GM12878 (cell line): ENCODE measurements around the gene NRG3. TPM values are rescaled to one million over a fixed set of nuclear protein-coding genes. Genes with fewer than 3 reads are reported as not detected.

Experiments used
- ATAC-seq: fragments of 200-7000 bp; cut with Tn5 transposase; 3 replicates; pipeline ENCODE4 v1.9.1; 2020; ENCODE audit warnings: mild to moderate bottlenecking, moderate library complexity
- BruUV-seq: library from RNA; stranded (reverse); fragments of 400-500 nt; replicated peaks from 2 replicates; lab custom pipeline; 2021; lab: Mats Ljungman, UMichigan
- CTCF ChIA-PET: fragments of 300-600 bp; sonication (Branson Sonifier 250); formaldehyde crosslinking; extraction: SDS; loops from one replicate; lab custom pipeline; 2021; ENCODE audit warnings: inconsistent platforms; lab: Yijun Ruan, JAX
- POLR2A ChIA-PET: fragments of 350-600 bp; formaldehyde crosslinking; extraction: SDS; loops from one replicate; lab custom pipeline; 2021; ENCODE audit warnings: inconsistent platforms; lab: Charles Lee
- RAD21 ChIA-PET: fragments of 300-600 bp; sonication (Branson Sonifier 250); formaldehyde crosslinking; loops from one replicate; lab custom pipeline; 2023; ENCODE audit warnings: antibody characterized with exemption; ENCODE audit not compliant: unreplicated experiment; lab: Charles Lee
- SMC1A ChIA-PET: fragments of 300-600 bp; sonication (Branson Sonifier 250); formaldehyde crosslinking; loops from one replicate; lab custom pipeline; 2023; ENCODE audit not compliant: unreplicated experiment, uncharacterized antibody; lab: Charles Lee
- DNase-seq: peaks from one replicate; pipeline ENCODE4 v3.0.0-alpha.2; 2011; ENCODE audit warnings: low read depth, low spot score
- FAIRE-seq: peaks from 3 replicates; lab custom pipeline; 2011; peaks lifted over from hg19 to GRCh38; lab: Jason Lieb, UNC
- H2AFZ ChIP-seq: 2 replicates; pipeline ENCODE4 v1.6.0; 2011; ENCODE audit warnings: low read depth, low read length, control low read depth; ENCODE audit not compliant: control insufficient read depth
- H3K27ac ChIP-seq: 2 replicates; pipeline ENCODE4 v1.5.1; 2011; ENCODE audit warnings: control low read depth; ENCODE audit not compliant: control insufficient read depth, insufficient read depth
- H3K27me3 ChIP-seq, 2 experiments: replicated peaks in 1 of 2; 2 replicates each; pipeline versions ENCODE4 v1.6.0 to v1.6.1; 2011; ENCODE audit warnings: low read length in 1 of 2; ENCODE audit not compliant: control insufficient read depth in 2 of 2, insufficient read depth in 2 of 2
- H3K36me3 ChIP-seq, 2 experiments: 2 replicates each; pipeline ENCODE4 v1.5.1; 2011; ENCODE audit warnings: low read length in 1 of 2; ENCODE audit not compliant: control insufficient read depth in 2 of 2, insufficient read depth in 2 of 2
- H3K4me1 ChIP-seq: 2 replicates; pipeline ENCODE4 v1.6.1; 2011; ENCODE audit warnings: mild to moderate bottlenecking, low read length, moderate library complexity, mixed read lengths; ENCODE audit not compliant: control insufficient read depth, insufficient read depth
- H3K4me2 ChIP-seq: 2 replicates; pipeline ENCODE4 v1.6.0; 2011; ENCODE audit warnings: control low read depth; ENCODE audit not compliant: control insufficient read depth, insufficient read depth
- H3K4me3 ChIP-seq: fragments of 200-600 bp; sonication (generic); 2 replicates; pipeline ENCODE4 v1.5.1; 2016
- H3K79me2 ChIP-seq: 2 replicates; pipeline ENCODE4 v1.6.0; 2011; ENCODE audit warnings: low read length; ENCODE audit not compliant: control insufficient read depth, insufficient read depth
- H3K9ac ChIP-seq: 2 replicates; pipeline ENCODE4 v1.8.0; 2011; ENCODE audit warnings: low read length, control low read depth, mixed read lengths; ENCODE audit not compliant: control insufficient read depth, insufficient read depth
- H3K9me3 ChIP-seq: replicated peaks from 3 replicates; pipeline ENCODE4 v1.5.1; 2011; ENCODE audit warnings: mild to moderate bottlenecking, low read length; ENCODE audit not compliant: control insufficient read depth, insufficient read depth
- H4K20me1 ChIP-seq: 2 replicates; pipeline ENCODE4 v1.6.0; 2011; ENCODE audit not compliant: control insufficient read depth, insufficient read depth
- BCL11A ChIP-seq: IDR thresholded peaks from 2 replicates; pipeline ENCODE4 v1.6.1; 2011; ENCODE audit warnings: low read depth, low read length
- CBX3 ChIP-seq: fragments of 200-600 bp; sonication (generic); IDR thresholded peaks from 2 replicates; pipeline ENCODE4 v1.6.1; 2016; ENCODE audit warnings: low read depth, borderline replicate concordance
- GATAD2B ChIP-seq: fragments of 450-650 bp; conservative IDR thresholded peaks from 2 replicates; pipeline ENCODE4 v1.6.1; 2017; ENCODE audit warnings: low read depth, mild to moderate bottlenecking, moderate library complexity
- HDAC6 ChIP-seq: fragments of 200-600 bp; sonication (generic); IDR thresholded peaks from one replicate; pipeline ENCODE4 v1.8.0; 2017; ENCODE audit warnings: antibody characterized with exemption; ENCODE audit not compliant: unreplicated experiment
- NR2C2 ChIP-seq: IDR thresholded peaks from 2 replicates; pipeline ENCODE4 v1.6.1; 2011; ENCODE audit warnings: borderline replicate concordance, low read depth; ENCODE audit not compliant: control insufficient read depth, insufficient read length
- PAX8 ChIP-seq: fragments of 450-650 bp; IDR thresholded peaks from 2 replicates; pipeline ENCODE4 v1.6.1; 2017; ENCODE audit warnings: mild to moderate bottlenecking, moderate library complexity
- POU2F2 ChIP-seq: IDR thresholded peaks from 3 replicates; pipeline ENCODE4 v1.6.1; 2011; ENCODE audit warnings: low read depth, mild to moderate bottlenecking, low read length, borderline replicate concordance
- SMAD1 ChIP-seq: fragments of 450-650 bp; IDR thresholded peaks from 2 replicates; pipeline ENCODE4 v1.6.1; 2018; ENCODE audit warnings: mild to moderate bottlenecking, low read depth; ENCODE audit not compliant: partially characterized antibody
- SREBF1 ChIP-seq: IDR thresholded peaks from 2 replicates; pipeline ENCODE4 v1.6.1; 2012; ENCODE audit warnings: mild to moderate bottlenecking, low read length
- STAT1 ChIP-seq: fragments of 450-650 bp; conservative IDR thresholded peaks from 2 replicates; pipeline ENCODE4 v1.6.1; 2014; ENCODE audit warnings: antibody characterized with exemption, mild to moderate bottlenecking
- TBL1XR1 ChIP-seq: IDR thresholded peaks from 2 replicates; pipeline ENCODE4 v1.6.1; 2012; ENCODE audit warnings: low read depth, low read length, improper control_type of control experiment
- TCF3 ChIP-seq: IDR thresholded peaks from 2 replicates; pipeline ENCODE4 v1.6.1; 2012; ENCODE audit warnings: low read depth, mild to moderate bottlenecking, low read length, borderline replicate concordance; ENCODE audit not compliant: insufficient read depth
- ZNF24 ChIP-seq: fragments of 450-650 bp; IDR thresholded peaks from 2 replicates; pipeline ENCODE4 v1.6.1; 2017; ENCODE audit warnings: antibody characterized with exemption, mild to moderate bottlenecking
- WGBS: methylation state at CpG from one replicate; pipeline ENCODE4 v1.1.6; 2016; ENCODE audit warnings: low lambda C conversion rate; ENCODE audit not compliant: insufficient replicate concordance, insufficient coverage; ENCODE audit errors: missing lambda C conversion rate; 5-methylcytosine and 5-hydroxymethylcytosine counted together
- in situ Hi-C: fragments of 300-500 bp; cut with MboI; formaldehyde crosslinking; loops from 9 replicates; pipeline ENCODE4 v1.14.3; 2018; ENCODE audit warnings: mixed read lengths
- intact Hi-C: fragments of 100-400 bp; cut with micrococcal nuclease; formaldehyde crosslinking; loops from one replicate; pipeline ENCODE4 v1.14.2; 2022; ENCODE audit not compliant: unreplicated experiment
- polyA plus RNA-seq, 11 experiments: library from polyadenylated mRNA; depleted of rRNA in 4 of 11; unstranded in 6 of 11; stranded (reverse) in 5 of 11; fragments of >200 nt; fragmentation: Nextera tagmentation in 4 of 11; fragmentation: Illumina TruSeq in 1 of 11; extraction: Ambion mirVana in 4 of 11; extraction: Trizol in 1 of 11; gene quantifications; 1 replicate in 1 of 11; 2 replicates in 10 of 11; pipeline versions ENCODE4 v1.2.1 to v1.2.3, GENCODE V29; 2011 to 2016; ENCODE audit warnings: inconsistent platforms in 2 of 11, missing spikeins in 2 of 11, low read depth in 1 of 11
- total RNA-seq, 4 experiments: library from RNA; depleted of rRNA in 3 of 4; stranded (reverse); fragments of >200 nt in 3 of 4; fragmentation: Illumina TruSeq in 1 of 4; extraction: Trizol in 1 of 4; gene quantifications; 2 replicates each; pipeline versions ENCODE4 v1.2.1 to v1.2.3, GENCODE V29; 2013 to 2021
- TF ChIP-seq, protein P1 (sequence below): IDR thresholded peaks from 2 replicates; pipeline ENCODE4 v1.6.1; 2012; ENCODE audit warnings: improper control_type of control experiment, low read depth, low read length; ENCODE audit not compliant: insufficient replicate concordance
- TF ChIP-seq, protein P2 (sequence below): fragments of 450-650 bp; IDR thresholded peaks from 2 replicates; pipeline ENCODE4 v1.6.1; 2018; ENCODE audit warnings: mild to moderate bottlenecking, low read depth, moderate library complexity; ENCODE audit not compliant: partially characterized antibody
- TF ChIP-seq, protein P3 (sequence below): IDR thresholded peaks from 2 replicates; pipeline ENCODE4 v1.6.1; 2012; ENCODE audit warnings: low read length, inconsistent platforms

NRG3 gene
- total and polyA plus RNA-seq, 10 of the 15 experiments (the other 5 are each of a cell fraction or from before 2014, with no cell fraction given): 0.03 to 0.41 (median 0.17) TPM; not detected in 3

DNA sequence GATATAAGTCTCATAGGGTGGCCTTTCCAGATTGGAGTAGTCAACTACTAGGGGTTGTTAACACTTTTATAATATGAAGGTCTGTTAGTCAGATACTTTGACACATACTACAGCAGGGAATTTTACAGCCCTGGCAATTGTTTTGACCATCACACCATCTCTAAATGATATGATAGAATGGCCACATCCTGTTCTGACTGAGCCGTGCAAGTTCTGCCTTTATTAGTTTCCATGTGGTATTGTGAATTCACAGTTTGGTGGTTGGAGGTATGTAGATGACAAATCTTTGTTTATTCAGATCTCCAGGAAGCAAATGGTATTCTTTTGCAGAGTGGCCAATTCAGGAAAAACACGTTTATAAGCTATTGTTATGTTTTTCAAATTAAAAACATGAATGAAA, 83.0 kb downstream of the NRG3 start:
- no peak overlapping the region for H3K4me2 ChIP-seq
- H3K27ac ChIP-seq: no peak overlapping the region
- no peaks in the 10 kb centered on the region for H3K4me1 ChIP-seq
- H3K27me3 ChIP-seq: no peaks in the 10 kb centered on the region
- no peaks in the 10 kb centered on the region for H3K79me2 ChIP-seq
- ChIA-PET POLR2A (interaction anchor here (0.6 kb wide), 1 partner anchor 1935 kb away, joined by 3 read pairs; no protein-coding TSS in a partner anchor), CTCF (no interaction called here), RAD21 (no interaction called here), SMC1A (no interaction called here)
- WGBS: 36% methylated on average over 2 of the region's 2 CpGs
- no peak for FAIRE-seq
- H3K36me3 ChIP-seq: no peaks in the 10 kb centered on the region
- no peak overlapping the region for H3K9ac ChIP-seq
- no peaks in the 10 kb centered on the region for H4K20me1 ChIP-seq
- no peak for DNase-seq
- intact Hi-C loops: loop anchor here (10.0 kb wide), 1 partner anchor 283 kb away; no protein-coding TSS in a partner anchor
- H3K4me3 ChIP-seq: no peak overlapping the region
- in situ Hi-C loops: no loop called here
- ATAC-seq: no peak
- TF ChIP-seq ZNF24: no peak
- TF ChIP-seq, protein P1, sequence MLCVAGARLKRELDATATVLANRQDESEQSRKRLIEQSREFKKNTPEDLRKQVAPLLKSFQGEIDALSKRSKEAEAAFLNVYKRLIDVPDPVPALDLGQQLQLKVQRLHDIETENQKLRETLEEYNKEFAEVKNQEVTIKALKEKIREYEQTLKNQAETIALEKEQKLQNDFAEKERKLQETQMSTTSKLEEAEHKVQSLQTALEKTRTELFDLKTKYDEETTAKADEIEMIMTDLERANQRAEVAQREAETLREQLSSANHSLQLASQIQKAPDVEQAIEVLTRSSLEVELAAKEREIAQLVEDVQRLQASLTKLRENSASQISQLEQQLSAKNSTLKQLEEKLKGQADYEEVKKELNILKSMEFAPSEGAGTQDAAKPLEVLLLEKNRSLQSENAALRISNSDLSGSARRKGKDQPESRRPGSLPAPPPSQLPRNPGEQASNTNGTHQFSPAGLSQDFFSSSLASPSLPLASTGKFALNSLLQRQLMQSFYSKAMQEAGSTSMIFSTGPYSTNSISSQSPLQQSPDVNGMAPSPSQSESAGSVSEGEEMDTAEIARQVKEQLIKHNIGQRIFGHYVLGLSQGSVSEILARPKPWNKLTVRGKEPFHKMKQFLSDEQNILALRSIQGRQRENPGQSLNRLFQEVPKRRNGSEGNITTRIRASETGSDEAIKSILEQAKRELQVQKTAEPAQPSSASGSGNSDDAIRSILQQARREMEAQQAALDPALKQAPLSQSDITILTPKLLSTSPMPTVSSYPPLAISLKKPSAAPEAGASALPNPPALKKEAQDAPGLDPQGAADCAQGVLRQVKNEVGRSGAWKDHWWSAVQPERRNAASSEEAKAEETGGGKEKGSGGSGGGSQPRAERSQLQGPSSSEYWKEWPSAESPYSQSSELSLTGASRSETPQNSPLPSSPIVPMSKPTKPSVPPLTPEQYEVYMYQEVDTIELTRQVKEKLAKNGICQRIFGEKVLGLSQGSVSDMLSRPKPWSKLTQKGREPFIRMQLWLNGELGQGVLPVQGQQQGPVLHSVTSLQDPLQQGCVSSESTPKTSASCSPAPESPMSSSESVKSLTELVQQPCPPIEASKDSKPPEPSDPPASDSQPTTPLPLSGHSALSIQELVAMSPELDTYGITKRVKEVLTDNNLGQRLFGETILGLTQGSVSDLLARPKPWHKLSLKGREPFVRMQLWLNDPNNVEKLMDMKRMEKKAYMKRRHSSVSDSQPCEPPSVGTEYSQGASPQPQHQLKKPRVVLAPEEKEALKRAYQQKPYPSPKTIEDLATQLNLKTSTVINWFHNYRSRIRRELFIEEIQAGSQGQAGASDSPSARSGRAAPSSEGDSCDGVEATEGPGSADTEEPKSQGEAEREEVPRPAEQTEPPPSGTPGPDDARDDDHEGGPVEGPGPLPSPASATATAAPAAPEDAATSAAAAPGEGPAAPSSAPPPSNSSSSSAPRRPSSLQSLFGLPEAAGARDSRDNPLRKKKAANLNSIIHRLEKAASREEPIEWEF: no peak
- no peak for TF ChIP-seq PAX8
- no peak for TF ChIP-seq SREBF1
- no peak for TF ChIP-seq POU2F2
- no peak for TF ChIP-seq SMAD1
- TF ChIP-seq TCF3: no peak
- no peak for TF ChIP-seq GATAD2B
- TF ChIP-seq NR2C2: no peak
- no peak for TF ChIP-seq HDAC6
- TF ChIP-seq, protein P2, sequence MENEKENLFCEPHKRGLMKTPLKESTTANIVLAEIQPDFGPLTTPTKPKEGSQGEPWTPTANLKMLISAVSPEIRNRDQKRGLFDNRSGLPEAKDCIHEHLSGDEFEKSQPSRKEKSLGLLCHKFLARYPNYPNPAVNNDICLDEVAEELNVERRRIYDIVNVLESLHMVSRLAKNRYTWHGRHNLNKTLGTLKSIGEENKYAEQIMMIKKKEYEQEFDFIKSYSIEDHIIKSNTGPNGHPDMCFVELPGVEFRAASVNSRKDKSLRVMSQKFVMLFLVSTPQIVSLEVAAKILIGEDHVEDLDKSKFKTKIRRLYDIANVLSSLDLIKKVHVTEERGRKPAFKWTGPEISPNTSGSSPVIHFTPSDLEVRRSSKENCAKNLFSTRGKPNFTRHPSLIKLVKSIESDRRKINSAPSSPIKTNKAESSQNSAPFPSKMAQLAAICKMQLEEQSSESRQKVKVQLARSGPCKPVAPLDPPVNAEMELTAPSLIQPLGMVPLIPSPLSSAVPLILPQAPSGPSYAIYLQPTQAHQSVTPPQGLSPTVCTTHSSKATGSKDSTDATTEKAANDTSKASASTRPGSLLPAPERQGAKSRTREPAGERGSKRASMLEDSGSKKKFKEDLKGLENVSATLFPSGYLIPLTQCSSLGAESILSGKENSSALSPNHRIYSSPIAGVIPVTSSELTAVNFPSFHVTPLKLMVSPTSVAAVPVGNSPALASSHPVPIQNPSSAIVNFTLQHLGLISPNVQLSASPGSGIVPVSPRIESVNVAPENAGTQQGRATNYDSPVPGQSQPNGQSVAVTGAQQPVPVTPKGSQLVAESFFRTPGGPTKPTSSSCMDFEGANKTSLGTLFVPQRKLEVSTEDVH: no peak
- TF ChIP-seq, protein P3, sequence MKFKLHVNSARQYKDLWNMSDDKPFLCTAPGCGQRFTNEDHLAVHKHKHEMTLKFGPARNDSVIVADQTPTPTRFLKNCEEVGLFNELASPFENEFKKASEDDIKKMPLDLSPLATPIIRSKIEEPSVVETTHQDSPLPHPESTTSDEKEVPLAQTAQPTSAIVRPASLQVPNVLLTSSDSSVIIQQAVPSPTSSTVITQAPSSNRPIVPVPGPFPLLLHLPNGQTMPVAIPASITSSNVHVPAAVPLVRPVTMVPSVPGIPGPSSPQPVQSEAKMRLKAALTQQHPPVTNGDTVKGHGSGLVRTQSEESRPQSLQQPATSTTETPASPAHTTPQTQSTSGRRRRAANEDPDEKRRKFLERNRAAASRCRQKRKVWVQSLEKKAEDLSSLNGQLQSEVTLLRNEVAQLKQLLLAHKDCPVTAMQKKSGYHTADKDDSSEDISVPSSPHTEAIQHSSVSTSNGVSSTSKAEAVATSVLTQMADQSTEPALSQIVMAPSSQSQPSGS: no peak
- no peak for TF ChIP-seq TBL1XR1
- TF ChIP-seq BCL11A: no peak
- no peak for TF ChIP-seq STAT1
- TF ChIP-seq CBX3: no peak
- H3K9me3 ChIP-seq: no peaks in the 10 kb centered on the region
- BruUV-seq: no TSS peak
- H2AFZ ChIP-seq: no peak overlapping the region
